HCT116 (cell line): Measurements from ENCODE around the gene SLC44A5.

ENCODE experiments used
- EGR1 ChIP-seq: IDR thresholded peaks from 2 replicates; pipeline ENCODE4 v1.6.1; 2012; ENCODE audit warnings: low read depth
- JUND ChIP-seq: IDR thresholded peaks from 2 replicates; pipeline ENCODE4 v1.6.1; 2012
- POLR2A ChIP-seq: IDR thresholded peaks from 2 replicates; pipeline ENCODE4 v1.7.0; 2011; ENCODE audit warnings: borderline replicate concordance; ENCODE audit not compliant: insufficient read depth, insufficient read length; ENCODE audit errors: extremely low read depth
- RAD21 ChIP-seq: IDR thresholded peaks from 2 replicates; pipeline ENCODE4 v1.6.1; 2012; ENCODE audit warnings: low read depth, mild to moderate bottlenecking
- REST ChIP-seq: IDR thresholded peaks from 2 replicates; pipeline ENCODE4 v1.6.1; 2012; ENCODE audit warnings: low read depth
- TCF7L2 ChIP-seq: IDR thresholded peaks from 2 replicates; pipeline ENCODE4 v1.7.0; 2011; ENCODE audit warnings: borderline replicate concordance, inconsistent platforms; ENCODE audit not compliant: insufficient read depth, insufficient read length; ENCODE audit errors: extremely low read depth

- TF ChIP-seq REST (no peak), JUND (no peak), POLR2A (no peak), EGR1 (no peak), TCF7L2 (no peak), RAD21 (no peak)
Observed at GRCh38 chr1:75469586-75470173, 141.2 kb downstream of the SLC44A5 start.
